Activated CD4-positive, alpha-beta T cell treated with anti-CD3 and anti-CD28 coated beads for 1 hour (primary cell): ENCODE results near the gene NPW.
A peak's percentile ranks its signal among the peaks of the same experiment; 100 is the strongest.
"Not testable (repeated sequence)": the region's sequence is repeated elsewhere in the genome, so short reads cannot be mapped to it uniquely, and the experiment has no call there.

Experiments used
- DNase-seq: peaks from one replicate; pipeline ENCODE4 v3.0.0-alpha.2; 2020

The NPW gene

DNA sequence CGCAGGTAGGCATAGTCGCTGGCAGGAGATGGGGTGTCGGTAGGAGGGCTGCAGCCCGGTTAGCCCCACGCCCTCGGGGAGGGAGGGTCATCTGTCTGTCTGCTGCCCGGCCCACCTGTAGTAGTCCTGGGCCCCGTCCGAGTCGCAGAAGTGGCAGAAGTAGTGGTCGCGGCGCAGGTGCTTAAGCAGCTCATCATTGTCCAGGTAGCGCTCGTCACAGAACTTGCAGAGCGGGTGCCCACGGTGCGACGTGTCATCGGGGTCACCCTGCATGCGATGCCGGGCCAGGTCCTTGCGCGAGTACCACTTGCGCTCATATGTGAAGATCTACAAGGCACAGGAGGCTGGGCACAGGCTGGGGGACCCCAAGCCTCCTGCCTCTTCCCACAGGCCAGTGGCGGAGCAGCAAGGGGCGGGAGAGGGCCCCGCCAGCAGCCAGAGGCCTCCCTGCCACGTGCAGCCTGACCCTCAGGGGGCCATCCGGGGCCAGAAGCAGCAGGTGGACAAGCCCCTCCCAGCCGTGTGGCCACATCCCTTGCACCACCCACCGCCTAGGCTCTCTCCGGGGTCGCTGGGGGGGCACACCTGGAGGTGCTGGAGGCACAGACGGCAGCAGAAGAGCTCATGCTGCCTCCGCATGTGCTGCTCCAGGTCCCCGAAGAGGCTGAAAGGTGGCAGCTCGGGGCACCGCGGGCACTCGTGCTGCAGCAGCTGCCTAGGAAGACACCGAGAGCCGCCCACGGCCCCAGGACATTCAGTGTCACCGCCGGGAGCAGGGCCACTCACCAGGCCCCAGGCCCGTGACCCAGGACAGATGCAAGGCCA lies 17.0 kb upstream of the NPW start:
- no peak for DNase-seq

DNA sequence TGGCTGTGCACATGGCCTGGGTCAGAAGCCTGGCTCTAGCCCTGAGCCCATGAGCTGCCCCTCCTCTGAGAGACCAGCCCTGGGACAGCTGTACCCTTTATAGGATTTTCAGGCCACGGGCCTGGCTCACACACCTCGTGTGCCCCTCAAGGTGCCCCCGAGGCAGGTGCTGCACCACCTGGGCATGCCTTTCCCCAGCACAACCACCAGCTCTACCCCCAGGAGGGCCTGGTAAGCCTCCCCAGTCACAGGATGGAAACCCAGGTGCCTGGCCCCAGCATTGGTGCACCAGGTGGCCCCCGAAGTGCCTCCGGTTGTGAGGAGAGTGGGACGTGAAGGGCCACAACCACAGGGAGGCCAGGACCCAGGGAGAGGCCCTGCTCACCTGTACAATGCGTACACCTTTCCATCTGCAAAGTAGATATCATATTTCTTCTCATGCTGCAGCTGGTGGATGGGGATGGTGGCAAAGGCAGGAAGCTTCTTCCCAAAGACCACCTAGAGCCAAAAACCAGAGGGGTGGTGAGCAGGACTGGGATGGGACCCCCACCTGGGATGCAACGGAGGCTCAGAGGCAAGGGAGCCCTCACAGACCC lies 16.3 kb upstream of the NPW start:
- no peak for DNase-seq

DNA sequence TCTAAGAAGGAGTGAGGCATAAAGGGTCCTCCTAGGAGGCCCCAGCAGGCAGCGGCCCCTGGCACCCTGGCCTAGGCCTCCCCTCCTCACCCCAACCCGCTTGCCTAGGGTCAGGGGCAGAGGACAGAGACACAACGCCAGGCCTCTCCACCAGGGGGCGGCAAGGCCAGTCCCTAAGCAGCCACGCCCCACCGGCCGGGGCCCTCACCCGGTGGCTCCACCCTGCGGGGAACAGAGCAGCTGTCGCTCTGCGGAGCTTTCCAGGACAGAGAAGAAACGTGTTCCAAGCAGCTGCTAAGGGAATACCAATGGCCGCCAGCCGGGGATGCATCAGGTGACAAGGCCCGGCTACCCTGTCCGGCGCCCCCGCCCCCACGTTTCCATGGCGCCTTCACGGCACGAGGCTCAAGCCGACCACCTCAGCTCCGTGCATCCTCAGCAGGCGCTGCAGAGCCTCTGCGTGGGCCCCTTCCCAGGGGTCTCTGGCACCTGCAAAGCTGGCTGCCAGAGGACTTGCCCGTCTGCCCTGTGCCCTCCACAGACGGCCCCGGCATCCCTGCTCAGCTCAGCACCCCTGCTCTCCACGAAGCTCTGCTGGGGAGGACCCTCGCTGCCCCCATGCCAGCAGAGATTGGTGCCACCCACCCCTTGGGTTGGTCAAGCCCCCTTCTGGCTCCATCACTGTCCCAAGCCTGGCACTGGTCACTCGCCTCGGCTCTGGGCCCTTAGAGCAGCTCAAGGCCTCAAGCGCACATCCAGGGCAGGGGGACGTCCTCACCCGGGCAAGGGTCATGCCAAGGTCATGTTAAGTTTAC lies 15.6 kb upstream of the NPW start:
- peak; percentile 73 for DNase-seq

DNA sequence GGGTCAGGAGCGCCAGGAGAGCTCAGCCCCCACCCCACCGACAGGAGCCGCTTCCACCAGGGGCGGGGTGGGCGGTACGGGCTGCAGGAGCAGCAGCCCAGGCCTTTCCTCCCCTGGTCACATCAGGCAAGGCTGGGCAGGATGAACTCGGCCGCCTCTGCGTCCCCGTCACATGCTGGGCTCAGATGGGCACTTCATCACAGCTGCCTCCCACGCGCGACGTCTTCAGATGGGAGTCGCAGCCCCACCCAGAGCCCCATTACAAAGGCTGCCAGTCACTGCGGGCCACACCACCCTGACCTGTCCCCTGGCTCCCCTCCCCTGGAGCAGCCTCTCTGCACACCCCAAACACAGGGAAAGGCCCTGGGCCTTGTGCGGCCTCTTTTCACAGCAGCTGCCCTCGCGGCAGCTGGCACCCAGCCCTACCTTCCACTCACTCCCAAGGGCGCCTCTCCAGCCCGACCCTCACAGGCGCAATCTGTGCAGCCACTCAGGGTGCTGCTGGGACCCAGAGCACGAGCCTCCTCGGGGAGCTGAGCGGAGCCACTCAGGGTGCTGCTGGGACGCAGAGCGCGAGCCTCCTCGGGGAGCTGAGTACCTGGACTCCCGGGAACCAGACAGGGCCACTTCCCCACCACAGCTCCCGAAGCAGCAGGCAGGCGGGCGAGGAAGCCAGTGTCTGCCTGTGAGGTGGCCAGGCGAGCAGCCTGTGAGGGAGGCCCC lies 14.6 kb upstream of the NPW start:
- no peak for DNase-seq

DNA sequence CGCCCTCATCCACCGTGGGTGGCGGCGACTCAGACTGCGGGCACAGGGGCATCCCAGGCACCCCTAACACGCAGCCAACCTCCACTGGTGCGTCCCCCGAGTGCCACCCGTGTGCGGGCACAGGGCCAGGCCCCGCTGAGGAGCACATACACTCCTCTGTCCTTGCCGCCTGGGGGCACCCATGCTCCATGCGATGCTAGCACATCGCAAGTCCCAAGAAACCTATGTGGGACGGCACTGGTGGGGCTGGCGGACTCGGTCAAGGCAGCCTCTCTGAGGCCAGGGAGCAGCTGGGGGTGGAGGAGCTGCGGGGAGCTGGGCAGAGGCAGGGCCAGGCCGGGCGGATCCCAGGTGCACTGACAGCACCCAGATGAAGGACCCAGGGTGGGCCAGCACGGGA lies 13.9 kb upstream of the NPW start:
- DNase-seq, result no peak

DNA sequence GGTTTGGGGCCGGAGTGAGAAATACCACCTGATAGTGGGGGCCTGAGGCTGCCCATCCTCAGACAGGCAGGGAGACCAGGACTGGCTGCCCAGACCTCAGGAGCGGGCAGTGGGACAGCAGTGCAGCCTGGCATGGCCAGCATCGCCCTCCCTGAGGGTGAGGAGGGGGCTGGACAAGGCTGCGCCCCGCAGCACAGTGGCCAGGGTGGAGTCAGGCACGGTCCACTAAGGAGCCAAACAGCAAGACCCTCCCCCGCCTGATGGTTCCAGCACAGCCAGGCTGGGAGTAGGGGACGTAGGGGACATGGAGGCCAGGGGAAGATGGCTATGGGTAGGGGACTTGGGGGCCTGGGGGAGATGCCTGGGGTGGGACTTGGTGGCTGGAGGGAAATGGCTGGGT lies 13.3 kb upstream of the NPW start:
- DNase-seq, result no peak

DNA sequence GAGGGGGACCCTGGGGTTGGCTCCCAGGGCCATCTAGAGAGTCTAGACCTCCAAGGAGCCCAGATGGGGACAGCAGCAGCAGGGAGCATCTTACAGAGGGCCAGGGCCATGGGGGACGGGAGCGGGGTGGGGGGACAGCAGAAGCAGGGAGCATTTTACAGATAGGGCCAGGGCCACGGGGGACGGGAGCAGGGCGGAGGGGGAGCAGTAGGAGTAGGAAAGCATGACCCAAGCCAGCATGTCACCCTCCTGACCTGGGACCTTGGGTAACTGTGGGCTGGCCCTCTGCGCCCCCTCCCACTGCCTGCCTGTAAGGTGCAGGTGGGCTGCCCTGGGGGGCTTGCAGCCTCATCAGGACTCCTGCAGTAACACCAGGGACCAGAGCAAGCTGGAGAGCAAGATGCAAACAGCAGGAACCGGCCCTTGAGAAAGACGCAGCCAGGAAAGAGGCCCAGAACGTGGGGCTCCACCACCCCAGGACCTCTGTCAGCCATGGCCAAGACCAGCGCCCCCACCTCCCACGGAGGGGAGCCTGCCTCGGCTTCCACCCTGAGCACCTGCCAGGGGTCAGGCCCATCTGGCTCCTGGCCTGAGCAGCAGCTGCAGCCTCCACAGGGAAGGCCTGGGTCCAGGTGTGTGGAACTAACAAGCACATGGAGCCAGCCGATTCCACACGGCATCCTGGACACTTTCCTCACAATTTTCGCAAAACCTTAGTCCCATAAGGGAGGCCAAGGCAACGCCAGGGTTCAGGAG lies 12.3 kb upstream of the NPW start:
- DNase-seq, result no peak

DNA sequence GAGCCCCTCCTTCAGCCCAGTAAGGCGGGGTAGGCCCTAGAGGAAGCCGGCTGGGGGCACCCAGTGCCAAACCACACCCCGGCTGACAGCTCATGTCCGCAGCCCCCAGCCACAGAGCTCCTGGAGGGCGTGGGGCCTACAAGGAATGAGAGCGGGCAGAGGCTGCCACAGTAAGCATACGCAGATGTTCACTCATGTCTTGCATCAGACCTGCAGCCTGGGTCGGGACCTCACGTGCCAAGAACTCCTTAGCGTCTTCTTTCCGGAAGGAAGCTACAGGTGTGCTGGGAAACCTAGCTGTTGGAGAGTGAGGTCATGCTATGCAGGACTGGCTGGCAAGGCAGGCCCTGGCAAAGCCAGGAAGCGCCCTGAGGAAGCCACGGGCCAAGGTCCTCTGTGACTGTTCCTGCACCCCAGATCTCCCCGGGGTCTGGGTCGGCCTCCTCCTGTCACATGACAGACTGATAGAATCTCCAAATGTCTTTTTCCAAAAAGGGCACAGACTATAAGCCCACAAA lies 11.5 kb upstream of the NPW start:
- DNase-seq, result no peak

DNA sequence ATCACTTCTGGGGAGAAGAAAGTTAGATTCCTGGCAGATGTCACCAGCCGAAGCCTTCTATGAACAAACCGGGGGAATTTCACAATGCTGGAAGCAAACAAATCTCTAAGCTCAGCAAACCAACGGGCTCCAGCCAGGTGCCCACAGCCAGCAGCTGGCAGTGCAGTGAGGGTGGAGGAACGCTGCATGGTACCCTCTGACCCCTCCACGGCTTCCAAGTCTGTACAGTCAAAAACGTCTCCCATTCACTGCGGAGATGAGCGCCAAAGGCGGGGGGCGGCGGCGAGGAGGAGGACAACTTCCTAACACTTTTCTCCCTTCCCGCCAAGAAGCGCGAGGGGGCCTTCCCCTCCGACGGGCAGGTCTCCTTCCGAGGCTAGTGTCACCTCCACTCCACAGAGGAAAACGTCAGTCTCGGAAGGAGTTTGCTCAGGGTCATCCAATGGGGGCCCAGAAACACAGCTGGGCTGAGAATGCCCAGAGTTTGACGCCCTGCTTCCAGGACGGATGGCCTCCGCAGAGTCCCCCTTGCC lies 10.9 kb upstream of the NPW start:
- no peak for DNase-seq

DNA sequence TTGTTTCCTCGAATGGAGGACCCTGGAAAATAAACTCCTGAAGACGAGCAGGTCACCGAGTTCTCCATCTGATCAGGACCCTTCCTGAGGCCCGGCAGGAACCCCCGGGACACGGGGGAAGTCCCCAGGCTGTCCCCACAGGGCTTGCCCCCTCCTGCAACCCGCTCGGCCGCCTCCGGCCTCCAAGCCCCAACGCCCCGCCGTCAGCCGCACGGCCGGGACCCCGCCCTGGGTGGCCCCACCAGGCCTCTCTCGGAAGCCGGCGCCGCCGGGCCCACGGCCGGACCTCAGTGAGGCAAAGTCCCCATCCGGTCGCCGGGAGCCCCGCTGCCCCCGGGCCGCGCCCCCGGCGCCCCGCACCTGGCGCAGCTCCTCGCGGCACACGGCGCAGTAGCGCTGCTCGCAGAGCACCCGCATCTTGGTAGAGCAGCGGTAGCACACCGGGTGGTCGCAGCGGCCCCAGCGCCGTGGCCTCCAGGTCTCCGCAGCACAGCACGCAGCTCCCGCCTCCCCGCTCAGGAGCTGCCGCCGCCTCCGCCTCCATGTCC lies 10.3 kb upstream of the NPW start:
- no peak for DNase-seq

DNA sequence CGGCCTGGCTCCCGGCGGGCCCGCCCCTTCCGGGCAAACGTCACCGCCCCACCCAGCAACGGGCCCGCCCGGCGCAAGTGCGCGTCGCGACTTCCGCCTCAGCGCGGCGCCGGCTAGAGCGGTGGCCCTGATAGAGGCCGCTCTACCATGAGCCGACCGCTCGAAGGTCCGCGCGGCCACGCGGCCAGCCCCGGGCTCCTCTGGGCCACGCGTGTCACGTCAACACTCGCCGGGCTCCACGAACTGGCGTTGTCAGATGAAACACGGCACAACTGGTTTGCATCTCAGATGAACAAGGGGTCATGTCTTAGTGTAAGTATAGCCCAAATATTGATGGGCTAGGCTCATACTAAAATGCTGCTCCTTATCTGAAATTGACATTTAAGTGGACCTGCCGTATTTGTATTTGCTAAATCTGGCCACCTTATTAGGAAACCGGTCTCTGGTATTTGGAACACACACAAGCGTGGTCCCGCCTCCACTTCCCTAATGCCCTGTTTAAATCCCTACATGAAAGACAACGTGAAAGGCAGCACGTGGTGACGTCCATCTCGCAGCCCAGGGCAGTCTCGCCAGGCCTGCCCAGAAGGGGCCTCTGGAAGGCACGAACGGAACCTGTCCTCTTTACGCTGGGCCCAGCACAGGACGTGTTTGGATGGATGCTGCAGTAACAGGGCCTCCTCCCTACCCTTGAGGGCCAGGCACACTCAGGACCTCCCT lies 9.6 kb upstream of the NPW start, which contains the start of gene ZNF598:
Gene ZNF598 (minus strand): TSS at position 31 of the 720 bp plus-strand sequence.
- peak; percentile 68 for DNase-seq

DNA sequence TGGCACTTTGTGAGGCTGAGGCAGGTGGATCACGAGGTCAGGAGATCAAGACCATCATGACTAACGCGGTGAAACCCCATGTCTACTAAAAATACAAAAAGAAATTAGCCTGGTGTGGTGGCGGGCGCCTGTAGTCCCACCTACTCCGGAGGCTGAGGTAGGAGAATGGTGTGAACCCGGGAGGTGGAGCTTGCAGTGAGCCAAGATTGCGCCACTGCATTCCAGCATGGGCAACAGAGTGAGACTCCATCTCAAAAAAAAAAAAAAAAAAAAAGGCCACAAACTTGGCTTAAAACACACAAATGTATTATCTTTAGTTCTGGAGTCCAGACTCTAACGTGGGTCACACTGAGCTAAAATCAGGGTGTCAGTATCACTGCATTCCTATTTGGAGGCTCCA lies 7.9 kb upstream of the NPW start:
- not testable (repeated sequence) for DNase-seq

DNA sequence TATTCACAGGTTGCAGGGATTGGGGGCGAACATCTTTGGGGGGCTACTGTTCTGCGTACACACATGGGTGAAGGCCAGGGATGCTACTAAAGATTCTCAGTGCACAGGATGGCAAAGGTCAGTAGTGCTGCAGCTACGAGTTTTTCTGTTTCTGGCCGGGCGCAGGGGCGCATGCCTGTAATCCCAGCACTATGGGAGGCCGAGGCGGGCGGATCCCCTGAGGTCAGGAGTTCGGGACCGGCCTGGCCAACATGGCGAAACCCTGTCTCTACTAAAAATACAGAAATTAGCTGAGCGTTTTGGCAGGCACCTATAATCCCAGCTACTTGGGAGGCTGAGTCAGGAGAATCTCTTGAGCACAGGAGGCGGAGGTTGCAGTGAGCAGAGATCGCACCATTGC lies 6.1 kb upstream of the NPW start:
- no peak for DNase-seq

DNA sequence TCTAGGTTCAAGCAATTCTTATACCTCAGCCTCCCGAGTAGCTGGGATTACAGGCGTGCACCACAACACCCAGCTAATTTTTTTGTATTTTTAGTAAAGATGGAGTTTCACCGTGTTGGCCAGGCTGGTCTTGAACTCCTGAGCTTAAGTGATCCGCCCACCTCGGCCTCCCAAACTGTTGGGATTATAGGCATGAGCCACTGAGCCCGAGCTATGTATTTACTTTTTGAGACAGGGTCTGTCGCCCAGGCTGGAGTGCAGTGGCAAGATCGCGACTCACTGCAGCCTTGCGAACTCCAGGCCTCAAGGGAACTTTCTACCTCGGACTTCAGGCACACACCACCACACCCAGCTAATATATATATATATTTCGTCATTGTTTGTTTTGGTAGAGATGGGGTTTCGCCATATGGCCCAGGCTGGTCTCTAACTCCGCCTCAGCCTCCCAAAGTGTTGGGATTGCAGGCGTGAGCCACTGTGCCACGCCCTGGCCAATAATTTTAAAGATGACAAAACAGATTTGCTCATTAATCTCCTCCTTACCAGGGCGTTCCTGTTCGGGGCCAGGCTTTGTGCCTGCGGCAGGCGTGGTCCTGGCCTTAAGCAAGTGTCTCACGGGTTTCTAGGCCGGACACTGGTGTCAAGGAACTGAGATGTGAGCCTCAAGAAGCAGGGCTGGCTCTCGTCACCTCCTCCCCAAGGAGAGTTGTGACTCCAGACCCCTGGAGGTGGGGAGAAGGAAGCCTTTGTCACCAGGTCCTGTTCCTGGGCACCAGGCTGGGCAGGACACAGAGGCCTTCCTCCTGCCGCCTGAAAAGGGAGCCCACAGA lies 4.3 kb upstream of the NPW start:
- DNase-seq, result no peak

DNA sequence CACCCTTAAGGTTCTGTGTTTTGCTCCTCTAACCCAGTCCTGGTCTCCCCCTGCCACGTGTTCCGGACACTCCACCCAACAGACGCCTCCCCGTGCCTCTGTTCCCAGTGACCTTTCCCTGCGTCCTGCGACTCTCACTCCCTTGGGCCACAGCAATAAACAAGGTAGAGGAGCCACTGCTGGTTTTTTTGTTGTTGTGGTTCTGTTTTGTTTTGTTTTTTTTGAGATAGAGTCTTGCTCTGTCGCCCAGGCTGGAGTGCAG lies 3.7 kb upstream of the NPW start:
- no peak for DNase-seq

DNA sequence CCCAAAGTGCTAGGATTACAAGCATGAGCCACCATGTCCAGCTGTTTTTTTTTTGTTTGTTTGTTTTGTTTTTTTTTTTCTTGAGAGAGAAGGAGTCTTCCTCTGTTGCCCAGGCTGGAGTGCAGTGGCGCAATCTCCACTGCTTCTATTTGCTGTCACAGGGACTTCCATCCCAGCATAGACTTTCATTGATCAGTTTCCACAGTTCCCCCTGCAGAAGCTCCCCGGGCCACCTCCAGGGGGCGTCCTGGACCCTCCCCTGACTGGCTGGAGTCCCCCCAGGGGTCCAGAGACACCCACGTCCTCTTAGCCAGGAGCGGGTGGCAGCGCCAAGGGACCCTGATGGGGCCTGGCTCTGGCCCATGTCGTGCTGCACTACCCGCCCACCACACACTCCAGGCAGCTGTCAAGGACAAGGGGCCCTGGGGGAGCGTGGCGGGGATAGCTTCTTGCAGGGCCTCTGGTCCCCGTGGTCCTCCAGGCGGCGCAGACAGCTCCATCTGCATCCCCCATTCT lies 3.1 kb upstream of the NPW start:
- DNase-seq, result no peak

DNA sequence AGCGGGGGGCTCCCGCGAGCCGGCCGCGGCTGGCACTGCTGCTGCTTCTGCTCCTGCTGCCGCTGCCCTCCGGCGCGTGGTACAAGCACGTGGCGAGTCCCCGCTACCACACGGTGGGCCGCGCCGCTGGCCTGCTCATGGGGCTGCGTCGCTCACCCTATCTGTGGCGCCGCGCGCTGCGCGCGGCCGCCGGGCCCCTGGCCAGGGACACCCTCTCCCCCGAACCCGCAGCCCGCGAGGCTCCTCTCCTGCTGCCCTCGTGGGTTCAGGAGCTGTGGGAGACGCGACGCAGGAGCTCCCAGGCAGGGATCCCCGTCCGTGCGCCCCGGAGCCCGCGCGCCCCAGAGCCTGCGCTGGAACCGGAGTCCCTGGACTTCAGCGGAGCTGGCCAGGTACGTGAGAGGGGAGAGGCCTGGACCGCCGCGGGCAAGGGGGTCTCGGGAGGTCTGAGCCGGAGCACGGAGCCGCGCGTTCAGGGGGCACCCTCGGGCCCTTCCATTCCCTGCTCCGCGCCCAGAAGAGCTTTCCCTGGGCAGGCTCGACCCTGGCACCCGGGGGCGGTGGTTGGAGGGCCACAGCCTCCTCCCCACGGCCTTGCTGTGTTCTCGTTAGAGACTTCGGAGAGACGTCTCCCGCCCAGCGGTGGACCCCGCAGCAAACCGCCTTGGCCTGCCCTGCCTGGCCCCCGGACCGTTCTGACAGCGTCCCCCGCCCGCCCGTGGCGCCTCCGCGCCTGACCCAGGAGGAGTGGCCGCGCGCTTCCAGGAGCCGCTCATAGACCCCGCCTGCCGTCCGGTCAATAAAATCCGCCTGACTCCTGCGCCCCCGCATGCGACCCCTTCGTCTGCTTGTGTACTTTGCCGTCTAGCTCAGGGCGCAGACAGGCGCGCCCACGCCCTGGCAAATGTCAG lies 591 bp downstream of the NPW start:
- DNase-seq, result no peak

DNA sequence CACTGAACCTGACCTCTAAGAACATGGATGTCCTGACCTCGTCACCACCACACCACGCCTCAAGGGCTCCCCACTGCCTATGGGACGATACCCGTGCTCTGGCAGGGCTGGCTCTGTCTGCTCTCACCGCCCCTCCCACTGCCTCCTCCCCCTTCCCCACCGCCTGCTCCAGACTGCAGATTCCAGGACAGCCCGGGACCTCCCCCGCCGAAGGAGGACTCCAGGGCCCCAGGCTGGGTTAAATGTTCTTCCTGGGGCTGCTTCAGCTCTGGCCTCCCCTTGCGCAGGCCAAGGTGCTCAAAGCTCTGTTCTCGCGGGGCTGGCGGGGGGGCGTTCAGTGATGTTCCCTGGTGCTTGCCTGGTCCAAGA lies 3.1 kb downstream of the NPW start:
- DNase-seq, result no peak
